Measurements from ENCODE around the gene MPI. TPM values are rescaled to one million over a fixed set of nuclear protein-coding genes. Genes with fewer than 3 reads are reported as not detected.

The MPI gene
- total RNA-seq, 1 donor from 2014 or later: 25.9 TPM

DNA sequence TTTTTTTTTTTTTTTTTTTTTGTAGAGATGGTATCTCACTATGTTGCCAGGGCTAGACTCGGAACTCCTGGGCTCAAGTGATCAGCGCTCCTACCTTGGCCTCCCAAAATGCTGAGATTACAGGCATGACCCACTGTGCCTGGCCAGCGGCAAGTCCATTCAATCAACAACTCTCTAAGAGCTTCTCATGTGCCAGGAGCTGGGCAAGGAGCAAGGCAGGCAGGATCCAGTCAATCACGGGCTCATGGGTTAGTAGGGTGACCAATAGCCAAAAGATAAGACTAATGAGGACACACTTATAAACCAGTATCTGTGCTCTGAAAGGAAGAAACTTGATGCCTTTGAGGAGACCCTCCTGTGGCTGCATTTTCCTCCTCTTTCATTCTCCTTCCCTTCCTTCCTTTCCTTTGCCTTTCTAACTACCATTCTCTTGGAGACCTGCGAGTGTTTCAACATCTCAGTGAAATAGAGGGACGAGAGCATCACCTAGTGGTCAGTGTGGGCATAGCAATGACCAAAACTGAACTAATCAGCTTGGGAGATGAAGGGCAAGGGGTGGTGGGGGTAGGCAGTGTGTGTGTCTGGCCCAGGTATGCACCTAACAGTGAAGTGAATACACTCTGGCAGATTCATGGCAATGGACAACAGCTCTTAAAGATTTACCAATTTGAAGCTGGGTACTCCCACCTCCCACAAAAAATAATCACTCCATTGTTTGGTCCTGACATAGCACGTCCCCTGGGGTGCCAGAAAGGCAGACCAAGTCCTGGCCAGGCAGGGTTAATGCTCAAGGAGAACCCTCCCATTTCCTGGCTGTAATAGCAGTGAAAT lies 60.5 kb downstream of the MPI start:
- Histone ChIP-seq H3K27me3 (ENCODE audit: insufficient read depth, low read length) (no peaks in the 10 kb centered on the region), H3K9ac (ENCODE audit: low read length) (no peak overlapping the region), H3K79me2 (ENCODE audit: insufficient read depth, low read length) (no peaks in the 10 kb centered on the region), H3K27ac (ENCODE audit: low read depth, low read length) (no peak overlapping the region), H3K4me1 (ENCODE audit: insufficient read depth, low read length) (peaks cover 14% of the 10 kb centered on the region), H4K20me1 (ENCODE audit: insufficient read depth, low read length) (peaks cover 8% of the 10 kb centered on the region), H3K9me3 (ENCODE audit: insufficient read depth, low read depth, low read length) (no peaks in the 10 kb centered on the region), H3K36me3 (ENCODE audit: insufficient read depth, low read length) (no peaks in the 10 kb centered on the region), H3K4me3 (ENCODE audit: insufficient read depth, low read depth, low read length) (no peak overlapping the region), H2AFZ (ENCODE audit: low read depth, low read length) (peak overlapping the region; percentile 12), H3K4me2 (ENCODE audit: low read length) (no peak overlapping the region)
- H3K4me1 Mint-ChIP-seq (ENCODE audit: low read depth, unreplicated experiment): peaks cover 7% of the 10 kb centered on the region
- peak; percentile 27 for DNase-seq (ENCODE audit: low read depth)
- TF ChIP-seq CTCF (IDR thresholded peaks at IDR 0.05; ENCODE audit: insufficient read depth, low read depth, low read length): peak; percentile 100
- no peak for TF ChIP-seq EZH2 (IDR thresholded peaks at IDR 0.05; ENCODE audit: insufficient read depth, low read length)
- FAIRE-seq: no peak
- H3K27me3 Mint-ChIP-seq (ENCODE audit: low read depth, unreplicated experiment): no peaks in the 10 kb centered on the region
- no peaks in the 10 kb centered on the region for H3K9me3 Mint-ChIP-seq (ENCODE audit: unreplicated experiment)
- peak overlapping the region; percentile 2 for H3K27ac Mint-ChIP-seq (ENCODE audit: unreplicated experiment)
- H3K36me3 Mint-ChIP-seq (ENCODE audit: low read depth, unreplicated experiment): no peaks in the 10 kb centered on the region
- H3K4me3 Mint-ChIP-seq (ENCODE audit: unreplicated experiment): peak overlapping the region; percentile 12

GRCh38 chr15:74951006-74951405 lies 61.2 kb downstream of the MPI start:
- Mint-ChIP-seq H3K27me3 (ENCODE audit: low read depth, unreplicated experiment) (no peaks in the 10 kb centered on the region), H3K27ac (ENCODE audit: unreplicated experiment) (no peak overlapping the region), H3K4me1 (ENCODE audit: low read depth, unreplicated experiment) (peaks cover 7% of the 10 kb centered on the region), H3K9me3 (ENCODE audit: unreplicated experiment) (no peaks in the 10 kb centered on the region), H3K36me3 (ENCODE audit: low read depth, unreplicated experiment) (no peaks in the 10 kb centered on the region), H3K4me3 (ENCODE audit: unreplicated experiment) (peak overlapping the region; percentile 15)
- FAIRE-seq (no peak), DNase-seq (ENCODE audit: low read depth) (no peak)
- Histone ChIP-seq H3K4me2 (ENCODE audit: low read length) (no peak overlapping the region), H3K9ac (ENCODE audit: low read length) (no peak overlapping the region), H3K27ac (ENCODE audit: low read depth, low read length) (no peak overlapping the region), H3K4me3 (ENCODE audit: insufficient read depth, low read depth, low read length) (no peak overlapping the region), H3K27me3 (ENCODE audit: insufficient read depth, low read length) (no peaks in the 10 kb centered on the region), H3K36me3 (ENCODE audit: insufficient read depth, low read length) (no peaks in the 10 kb centered on the region), H4K20me1 (ENCODE audit: insufficient read depth, low read length) (peaks cover 10% of the 10 kb centered on the region), H3K9me3 (ENCODE audit: insufficient read depth, low read depth, low read length) (no peaks in the 10 kb centered on the region), H3K4me1 (ENCODE audit: insufficient read depth, low read length) (peaks cover 16% of the 10 kb centered on the region), H2AFZ (ENCODE audit: low read depth, low read length) (no peak overlapping the region), H3K79me2 (ENCODE audit: insufficient read depth, low read length) (no peaks in the 10 kb centered on the region)
- TF ChIP-seq EZH2 (IDR thresholded peaks at IDR 0.05; ENCODE audit: insufficient read depth, low read length) (no peak), CTCF (IDR thresholded peaks at IDR 0.05; ENCODE audit: insufficient read depth, low read depth, low read length) (no peak)

Small RNAs within 50 kb of the gene (microRNA-seq; reads per million reads assigned to microRNA genes)
- 1.1 reads per million for gene MIR6882

Other genes with a start within 250 kb of the MPI start
- 44.1 and 47.6 TPM in 2 replicates for gene EDC3, start 194.0 kb upstream of the MPI start, total RNA-seq
- 0.58 and 0.91 TPM in 2 replicates for gene CYP1A1, start 164.5 kb upstream of the MPI start, total RNA-seq
- not detected in 2 replicates for gene CYP1A2, start 141.2 kb upstream of the MPI start, total RNA-seq
- gene CSK, start 108.0 kb upstream of the MPI start, total RNA-seq: 45.4 and 49.8 TPM in 2 replicates
- 0.32 TPM in 1 of 2 replicates, not detected in the other for gene LMAN1L, start 77.2 kb upstream of the MPI start, total RNA-seq
- gene CPLX3, start 63.4 kb upstream of the MPI start, total RNA-seq: not detected in 2 replicates
- gene ULK3, start 46.9 kb upstream of the MPI start, total RNA-seq: 14.2 and 15.6 TPM in 2 replicates
- gene SCAMP2, start 16.7 kb upstream of the MPI start, total RNA-seq: 56.4 and 58.7 TPM in 2 replicates
- gene FAM219B, start 16.8 kb downstream of the MPI start, total RNA-seq: 86.4 and 97.1 TPM in 2 replicates
- gene COX5A, start 48.0 kb downstream of the MPI start, total RNA-seq: 192 and 207 TPM in 2 replicates
- gene RPP25, start 66.7 kb downstream of the MPI start, total RNA-seq: 4.1 and 4.7 TPM in 2 replicates
- 18.7 and 23.1 TPM in 2 replicates for gene SCAMP5, start 105.5 kb downstream of the MPI start, total RNA-seq
- gene PPCDC, start 133.5 kb downstream of the MPI start, total RNA-seq: 7.3 and 7.5 TPM in 2 replicates

Data from astrocyte (in vitro differentiated cells and primary cell).